Endothelial cell of umbilical vein (primary cell): ENCODE data around the gene GLB1L2. TPM values are rescaled to one million over a fixed set of nuclear protein-coding genes. Genes with fewer than 3 reads are reported as not detected.

Experiments used
- BruUV-seq: library from RNA; stranded (reverse); fragments of 400-500 nt; replicated peaks from 2 replicates; lab custom pipeline; 2021; lab: Mats Ljungman, UMichigan
- CTCF ChIA-PET: fragments of 300-600, 350-600 bp; sonication (Branson Sonifier 250); formaldehyde crosslinking; loops from one replicate; lab custom pipeline; 2021; ENCODE audit warnings: antibody characterized with exemption, inconsistent platforms; lab: Charles Lee
- POLR2A ChIA-PET: fragments of 300-600, 350-600 bp; sonication (Branson Sonifier 250); formaldehyde crosslinking; loops from one replicate; lab custom pipeline; 2021; ENCODE audit warnings: antibody characterized with exemption, inconsistent platforms; lab: Charles Lee
- DNase-seq: peaks from one replicate; pipeline ENCODE4 v3.0.0-alpha.2; 2011; ENCODE audit warnings: low read depth, low spot score
- FAIRE-seq: peaks from 2 replicates; lab custom pipeline; 2011; peaks lifted over from hg19 to GRCh38; lab: Jason Lieb, UNC
- H2AFZ ChIP-seq: 2 replicates; pipeline ENCODE4 v1.6.0; 2012; ENCODE audit warnings: low read depth, low read length, control low read depth, inconsistent platforms
- H3K27ac ChIP-seq: 2 replicates; pipeline ENCODE4 v1.5.1; 2011; ENCODE audit warnings: low read depth, mild to moderate bottlenecking, control low read depth, low read length, moderate library complexity; ENCODE audit not compliant: insufficient read depth
- H3K27me3 ChIP-seq, 2 experiments: 2 replicates each; pipeline versions ENCODE4 v1.6.0 to v1.6.1; 2011; ENCODE audit warnings: low read length in 2 of 2, mixed read lengths in 1 of 2; ENCODE audit not compliant: control insufficient read depth in 2 of 2, insufficient read depth in 2 of 2
- H3K36me3 ChIP-seq, 2 experiments: 2 replicates in 1 of 2; 3 replicates in 1 of 2; pipeline ENCODE4 v1.5.1; 2011; ENCODE audit warnings: low read length in 2 of 2, mild to moderate bottlenecking in 1 of 2, moderate library complexity in 1 of 2; ENCODE audit not compliant: control insufficient read depth in 2 of 2, insufficient read depth in 2 of 2; ENCODE audit errors: extremely low read depth in 1 of 2
- H3K4me1 ChIP-seq: 3 replicates; pipeline ENCODE4 v1.5.1; 2011; ENCODE audit warnings: mild to moderate bottlenecking, low read length; ENCODE audit not compliant: control insufficient read depth, insufficient read depth; ENCODE audit errors: extremely low read depth
- H3K4me2 ChIP-seq: 2 replicates; pipeline ENCODE4 v1.6.1; 2011; ENCODE audit warnings: low read length, control low read depth, mixed read lengths; ENCODE audit not compliant: insufficient read depth
- H3K4me3 ChIP-seq, 3 experiments: fragments of 200-600 bp in 1 of 3; sonication (generic), shearing (Covaris generic) in 1 of 3; replicated peaks in 1 of 3; 2 replicates each; pipeline ENCODE4 v1.5.1; 2011 to 2016; ENCODE audit warnings: control low read depth in 3 of 3, low read length in 3 of 3, mild to moderate bottlenecking in 2 of 3, inconsistent platforms in 1 of 3, low read depth in 1 of 3, moderate library complexity in 1 of 3; ENCODE audit not compliant: insufficient read depth in 1 of 3
- H3K79me2 ChIP-seq: 2 replicates; pipeline ENCODE4 v1.6.0; 2012; ENCODE audit warnings: low read length, inconsistent platforms; ENCODE audit not compliant: control insufficient read depth, insufficient read depth
- H3K9ac ChIP-seq: replicated peaks from 2 replicates; pipeline ENCODE3; 2011; ENCODE audit warnings: low read length, control low read depth; ENCODE audit not compliant: insufficient read depth; ENCODE audit errors: extremely low read depth
- H3K9me1 ChIP-seq: replicated peaks from 3 replicates; pipeline ENCODE4 v1.6.0; 2011; ENCODE audit warnings: mild to moderate bottlenecking, low read length; ENCODE audit not compliant: control insufficient read depth, insufficient read depth; ENCODE audit errors: extremely low read depth
- H3K9me3 ChIP-seq: replicated peaks from 2 replicates; pipeline ENCODE4 v1.5.1; 2012; ENCODE audit warnings: low read length, inconsistent platforms; ENCODE audit not compliant: control insufficient read depth, insufficient read depth
- H4K20me1 ChIP-seq: replicated peaks from 2 replicates; pipeline ENCODE3; 2011; ENCODE audit warnings: mild to moderate bottlenecking, low read length; ENCODE audit not compliant: control insufficient read depth, insufficient read depth; ENCODE audit errors: extremely low read depth
- CTCF ChIP-seq, 2 donors: IDR thresholded peaks; 1 replicate in 1 of 2; 2 replicates in 1 of 2; pipeline ENCODE4 v1.5.1; 2011; ENCODE audit warnings: low read length in 2 of 2, mild to moderate bottlenecking in 2 of 2, moderate library complexity in 2 of 2, control low read depth in 1 of 2, inconsistent platforms in 1 of 2, low read depth in 1 of 2; ENCODE audit not compliant: insufficient read depth in 1 of 2; ENCODE audit errors: extremely low read depth in 1 of 2
- EZH2 ChIP-seq: IDR thresholded peaks from 2 replicates; pipeline ENCODE4 v1.6.1; 2012; ENCODE audit warnings: borderline replicate concordance, low read depth, mild to moderate bottlenecking, moderate library complexity, low read length, inconsistent platforms; ENCODE audit not compliant: severe bottlenecking
- FOS ChIP-seq: IDR thresholded peaks from 2 replicates; pipeline ENCODE4 v1.6.1; 2011; ENCODE audit warnings: mild to moderate bottlenecking, low read length, moderate library complexity, borderline replicate concordance; ENCODE audit not compliant: insufficient read depth
- GATA2 ChIP-seq: IDR thresholded peaks from 2 replicates; pipeline ENCODE4 v1.7.0; 2011; ENCODE audit warnings: low read depth, mild to moderate bottlenecking, moderate library complexity, mixed read lengths, low read length; ENCODE audit not compliant: insufficient read length, insufficient read depth
- JUN ChIP-seq: IDR thresholded peaks from 2 replicates; pipeline ENCODE4 v1.6.1; 2011; ENCODE audit warnings: borderline replicate concordance, low read depth; ENCODE audit not compliant: insufficient read length, insufficient read depth
- MAX ChIP-seq: IDR thresholded peaks from 2 replicates; pipeline ENCODE4 v1.6.1; 2011; ENCODE audit not compliant: insufficient read depth, insufficient read length
- MYC ChIP-seq: IDR thresholded peaks from one replicate; pipeline ENCODE4 v1.6.1; 2011; ENCODE audit warnings: mild to moderate bottlenecking, low read depth, low read length
- POLR2A ChIP-seq: IDR thresholded peaks from 2 replicates; pipeline ENCODE4 v1.6.1; 2012; ENCODE audit warnings: low read depth, mild to moderate bottlenecking, control low read depth, low read length
- POLR2AphosphoS5 ChIP-seq: IDR thresholded peaks from 2 replicates; pipeline ENCODE4 v1.6.1; 2012; ENCODE audit warnings: low read depth, mild to moderate bottlenecking, control low read depth, low read length, moderate library complexity; ENCODE audit not compliant: insufficient read depth
- dilution Hi-C: fragments of 300-500 bp; cut with MboI; formaldehyde crosslinking; loops from one replicate; pipeline ENCODE4 v1.15.0; 2019; ENCODE audit warnings: low sequenced_read_pairs; ENCODE audit not compliant: extremely low pct_ligation_motif_present
- intact Hi-C: fragments of 100-400 bp; cut with micrococcal nuclease; formaldehyde crosslinking; loops from one replicate; pipeline ENCODE4 v1.10.0; 2022
- polyA plus RNA-seq, 4 experiments: library from polyadenylated mRNA; depleted of rRNA in 3 of 4; stranded (reverse) in 3 of 4; unstranded in 1 of 4; fragments of >200 nt; gene quantifications; 2 replicates each; pipeline versions ENCODE4 v1.2.1 to v1.2.3, GENCODE V29; 2011 to 2012; ENCODE audit warnings: missing spikeins in 1 of 4
- total RNA-seq: library from RNA; stranded (reverse); gene quantifications from 2 replicates; pipeline ENCODE4 v1.2.3, GENCODE V29; 2021

GLB1L2 gene
- total and polyA plus RNA-seq, 2 donors (not counting 3 experiments of a cell fraction or from before 2014, with no cell fraction given), result 0.55 to 0.59 TPM

GRCh38 chr11:134338068-134338467, 6.3 kb downstream of the GLB1L2 start:
- intact Hi-C loops, result loop anchor here (10.0 kb wide), 1 partner anchor 303 kb away; no protein-coding TSS in a partner anchor
- H2AFZ ChIP-seq, result no peak overlapping the region
- dilution Hi-C loops, result no loop called here
- H4K20me1 ChIP-seq, result no peaks in the 10 kb centered on the region
- no peak for FAIRE-seq
- H3K27ac ChIP-seq, result no peak overlapping the region
- no peaks in the 10 kb centered on the region for H3K4me1 ChIP-seq
- H3K79me2 ChIP-seq, result no peaks in the 10 kb centered on the region
- POLR2A ChIA-PET, result no interaction called here
- no TSS peak for BruUV-seq
- DNase-seq, result no peak
- H3K4me3 ChIP-seq, result no peak overlapping the region
- CTCF ChIA-PET, result no interaction called here
- H3K9me3 ChIP-seq, result no peaks in the 10 kb centered on the region
- no peaks in the 10 kb centered on the region for H3K36me3 ChIP-seq
- TF ChIP-seq GATA2 (no peak), MYC (no peak), EZH2 (no peak), POLR2AphosphoS5 (no peak), CTCF (IDR thresholded peaks at IDR 0.05; ENCODE audit: extremely low read depth in 1 of 2, insufficient read depth in 1 of 2, low read depth in 1 of 2, low read length in 2 of 2) (no peak), JUN (no peak), POLR2A (no peak), FOS (no peak), MAX (no peak)
- H3K9ac ChIP-seq, result no peak overlapping the region
- no peak overlapping the region for H3K4me2 ChIP-seq
- no peaks in the 10 kb centered on the region for H3K9me1 ChIP-seq
- H3K27me3 ChIP-seq, result peaks cover 2 to 3% of the 10 kb centered on the region in 2 experiments
